KMS-11 (cell line): Measurements from ENCODE around the gene SND1.

Experiments
- H2AFZ ChIP-seq: fragments of 200-600 bp; sonication (generic); 2 replicates; pipeline ENCODE4 v1.6.1; 2016; ENCODE audit warnings: antibody characterized with exemption, mixed run types, low read depth
- H3K27ac ChIP-seq: fragments of 200-600 bp; sonication (generic); 2 replicates; pipeline ENCODE4 v1.6.1; 2016; ENCODE audit warnings: mild to moderate bottlenecking, mixed run types
- H3K27me3 ChIP-seq: fragments of 200-600 bp; sonication (generic); 2 replicates; pipeline ENCODE4 v1.6.1; 2017; ENCODE audit warnings: mild to moderate bottlenecking, low read depth, mixed run types, moderate library complexity; ENCODE audit not compliant: insufficient read depth
- H3K36me3 ChIP-seq: fragments of 200-600 bp; sonication (generic); 2 replicates; pipeline ENCODE4 v1.6.1; 2017; ENCODE audit warnings: mild to moderate bottlenecking, mixed run types; ENCODE audit not compliant: insufficient read depth
- H3K4me1 ChIP-seq: fragments of 200-600 bp; sonication (generic); 2 replicates; pipeline ENCODE4 v1.6.1; 2016; ENCODE audit warnings: mild to moderate bottlenecking, low read depth, mixed run types; ENCODE audit not compliant: poor library complexity, severe bottlenecking
- H3K4me2 ChIP-seq: fragments of 200-600 bp; sonication (generic); 2 replicates; pipeline ENCODE4 v1.7.0; 2016; ENCODE audit warnings: mild to moderate bottlenecking, mixed run types
- H3K4me3 ChIP-seq: fragments of 200-600 bp; sonication (generic); IDR thresholded peaks from 2 replicates; pipeline ENCODE4 v1.6.1; 2017; ENCODE audit warnings: low read depth, low read length, mixed read lengths; ENCODE audit not compliant: insufficient read depth
- H3K79me2 ChIP-seq: fragments of 200-600 bp; sonication (generic); 2 replicates; pipeline ENCODE4 v1.6.1; 2016; ENCODE audit warnings: low read depth, mixed run types; ENCODE audit not compliant: insufficient read depth
- H3K9ac ChIP-seq: fragments of 200-600 bp; sonication (generic); 2 replicates; pipeline ENCODE4 v1.6.1; 2016; ENCODE audit warnings: mild to moderate bottlenecking, mixed run types
- H4K20me1 ChIP-seq: fragments of 200-600 bp; sonication (generic); 2 replicates; pipeline ENCODE4 v1.6.1; 2016; ENCODE audit warnings: mild to moderate bottlenecking, mixed run types; ENCODE audit not compliant: insufficient read depth
- TF ChIP-seq, protein P1 (sequence below): fragments of 200-600 bp; sonication (generic); conservative IDR thresholded peaks from 2 replicates; pipeline ENCODE4 v1.6.1; 2017; ENCODE audit warnings: low read depth, mild to moderate bottlenecking, antibody characterized with exemption, low read length, moderate library complexity, mixed read lengths

The SND1 gene

DNA sequence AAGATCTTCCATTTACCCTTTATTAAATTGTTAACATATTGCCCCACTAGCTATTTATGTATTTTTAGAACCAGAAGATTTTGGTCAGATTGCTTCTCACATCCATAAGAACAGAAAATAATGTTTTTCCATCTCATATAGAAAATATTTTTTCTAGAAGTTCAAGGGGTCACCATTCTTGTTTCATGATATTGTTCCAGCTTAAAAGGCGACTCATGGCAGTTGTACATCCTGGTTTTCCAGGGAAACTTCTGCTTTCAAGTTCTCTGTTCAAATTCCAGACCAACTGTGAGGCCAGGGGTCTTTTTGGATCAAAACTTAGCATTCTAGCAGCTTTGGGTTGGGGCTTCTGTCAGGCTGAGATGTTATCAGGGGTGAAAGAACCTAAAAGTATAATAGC lies 294.9 kb downstream of the SND1 start:
- Histone ChIP-seq H3K4me3 (no peak overlapping the region), H3K36me3 (no peaks in the 10 kb centered on the region; the same call in 1 of the 2 replicates), H4K20me1 (no peaks in the 10 kb centered on the region; the same call in 1 of the 2 replicates), H3K4me2 (no peak overlapping the region), H3K27me3 (no peaks in the 10 kb centered on the region), H2AFZ (no peak overlapping the region), H3K27ac (no peak overlapping the region), H3K79me2 (no peaks in the 10 kb centered on the region), H3K9ac (no peak overlapping the region), H3K4me1 (peaks cover 19% of the 10 kb centered on the region)
- TF ChIP-seq, protein P1, sequence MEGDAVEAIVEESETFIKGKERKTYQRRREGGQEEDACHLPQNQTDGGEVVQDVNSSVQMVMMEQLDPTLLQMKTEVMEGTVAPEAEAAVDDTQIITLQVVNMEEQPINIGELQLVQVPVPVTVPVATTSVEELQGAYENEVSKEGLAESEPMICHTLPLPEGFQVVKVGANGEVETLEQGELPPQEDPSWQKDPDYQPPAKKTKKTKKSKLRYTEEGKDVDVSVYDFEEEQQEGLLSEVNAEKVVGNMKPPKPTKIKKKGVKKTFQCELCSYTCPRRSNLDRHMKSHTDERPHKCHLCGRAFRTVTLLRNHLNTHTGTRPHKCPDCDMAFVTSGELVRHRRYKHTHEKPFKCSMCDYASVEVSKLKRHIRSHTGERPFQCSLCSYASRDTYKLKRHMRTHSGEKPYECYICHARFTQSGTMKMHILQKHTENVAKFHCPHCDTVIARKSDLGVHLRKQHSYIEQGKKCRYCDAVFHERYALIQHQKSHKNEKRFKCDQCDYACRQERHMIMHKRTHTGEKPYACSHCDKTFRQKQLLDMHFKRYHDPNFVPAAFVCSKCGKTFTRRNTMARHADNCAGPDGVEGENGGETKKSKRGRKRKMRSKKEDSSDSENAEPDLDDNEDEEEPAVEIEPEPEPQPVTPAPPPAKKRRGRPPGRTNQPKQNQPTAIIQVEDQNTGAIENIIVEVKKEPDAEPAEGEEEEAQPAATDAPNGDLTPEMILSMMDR = no peak

DNA sequence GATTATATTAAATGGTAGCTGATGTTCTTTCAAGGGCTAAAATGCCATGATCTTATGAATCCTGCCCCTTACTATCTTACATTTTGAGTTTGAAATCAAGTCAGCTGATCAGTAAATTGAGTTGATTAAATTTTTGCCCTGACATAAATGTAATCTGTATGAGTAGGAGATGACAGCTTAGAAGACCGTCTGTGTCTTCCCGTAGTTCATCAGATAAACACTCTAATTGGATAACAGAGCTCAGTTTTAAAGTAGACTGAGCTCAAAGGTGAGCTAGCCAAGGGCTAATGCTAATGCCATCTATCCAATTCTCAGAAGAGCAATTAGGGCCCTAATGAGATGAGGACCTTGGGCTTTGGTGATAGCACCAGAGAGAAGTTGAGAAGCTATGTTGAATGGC lies 296.3 kb downstream of the SND1 start:
- no peak overlapping the region for H2AFZ ChIP-seq
- no peak overlapping the region for H3K4me3 ChIP-seq
- H3K9ac ChIP-seq = no peak overlapping the region
- H3K27ac ChIP-seq = no peak overlapping the region
- H4K20me1 ChIP-seq = no peaks in the 10 kb centered on the region
- H3K79me2 ChIP-seq = no peaks in the 10 kb centered on the region
- peaks cover 19% of the 10 kb centered on the region for H3K4me1 ChIP-seq
- no peak overlapping the region for H3K4me2 ChIP-seq
- H3K27me3 ChIP-seq = no peaks in the 10 kb centered on the region
- no peaks in the 10 kb centered on the region; the same call in 1 of the 2 replicates for H3K36me3 ChIP-seq
- TF ChIP-seq, protein P1 = no peak

DNA sequence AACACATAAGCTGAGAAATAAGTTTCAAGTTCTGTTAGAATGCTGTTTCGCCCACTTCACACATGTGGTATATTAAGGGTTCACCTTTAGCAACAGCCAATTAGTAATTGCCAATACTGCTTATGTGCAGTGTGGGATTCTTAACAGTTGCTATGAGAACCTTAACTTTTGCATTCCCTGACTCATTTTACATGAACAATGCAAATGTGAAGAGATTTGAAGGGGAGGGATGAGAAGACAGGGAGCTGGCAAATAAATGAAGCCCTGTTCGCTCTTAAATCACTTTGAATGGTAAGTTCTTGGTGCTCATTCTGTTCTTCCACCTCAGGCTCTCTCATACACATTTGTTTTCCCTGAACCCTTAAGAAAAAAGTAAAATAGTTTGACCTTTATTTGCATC lies 296.9 kb downstream of the SND1 start:
- no peaks in the 10 kb centered on the region for H4K20me1 ChIP-seq
- no peak overlapping the region; the same call in 1 of the 2 replicates for H3K27ac ChIP-seq
- no peaks in the 10 kb centered on the region; the same call in 1 of the 2 replicates for H3K36me3 ChIP-seq
- H3K4me3 ChIP-seq = no peak overlapping the region
- no peak overlapping the region for H2AFZ ChIP-seq
- H3K9ac ChIP-seq = no peak overlapping the region
- peaks cover 19% of the 10 kb centered on the region for H3K4me1 ChIP-seq
- no peak overlapping the region for H3K4me2 ChIP-seq
- TF ChIP-seq, protein P1 = no peak
- no peaks in the 10 kb centered on the region for H3K79me2 ChIP-seq
- no peaks in the 10 kb centered on the region for H3K27me3 ChIP-seq

DNA sequence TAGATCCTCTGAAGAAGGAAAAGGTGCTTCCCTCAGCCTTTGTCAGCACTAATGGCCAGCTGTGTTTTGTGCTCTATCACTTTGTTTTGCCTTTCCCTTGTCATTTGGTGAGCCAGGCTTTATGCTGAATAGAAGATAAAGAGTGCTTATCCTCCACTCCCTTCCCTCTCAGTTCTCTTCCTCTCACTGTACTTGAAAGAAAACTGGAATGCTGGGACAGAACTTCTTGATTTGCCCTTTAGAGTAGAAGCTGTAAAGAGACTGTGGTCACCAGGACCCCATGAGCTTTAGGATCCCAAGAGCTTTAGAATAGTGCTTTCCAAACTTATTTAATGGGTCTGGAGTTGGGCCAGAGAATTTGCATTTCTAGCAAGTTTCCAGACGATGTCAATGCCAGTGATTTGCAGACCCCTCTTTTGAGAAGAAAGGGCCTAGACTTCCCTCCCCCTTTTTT lies 297.8 kb downstream of the SND1 start:
- Histone ChIP-seq H3K27ac (no peak overlapping the region; the same call in 1 of the 2 replicates), H2AFZ (no peak overlapping the region), H3K9ac (no peak overlapping the region), H3K36me3 (no peaks in the 10 kb centered on the region; the same call in 1 of the 2 replicates), H3K4me2 (no peak overlapping the region), H3K4me1 (peaks cover 19% of the 10 kb centered on the region), H4K20me1 (no peaks in the 10 kb centered on the region), H3K4me3 (no peak overlapping the region), H3K27me3 (no peaks in the 10 kb centered on the region), H3K79me2 (no peaks in the 10 kb centered on the region)
- TF ChIP-seq, protein P1 = no peak
